ENCODE measurements around the gene FTCDNL1.

The FTCDNL1 gene

DNA sequence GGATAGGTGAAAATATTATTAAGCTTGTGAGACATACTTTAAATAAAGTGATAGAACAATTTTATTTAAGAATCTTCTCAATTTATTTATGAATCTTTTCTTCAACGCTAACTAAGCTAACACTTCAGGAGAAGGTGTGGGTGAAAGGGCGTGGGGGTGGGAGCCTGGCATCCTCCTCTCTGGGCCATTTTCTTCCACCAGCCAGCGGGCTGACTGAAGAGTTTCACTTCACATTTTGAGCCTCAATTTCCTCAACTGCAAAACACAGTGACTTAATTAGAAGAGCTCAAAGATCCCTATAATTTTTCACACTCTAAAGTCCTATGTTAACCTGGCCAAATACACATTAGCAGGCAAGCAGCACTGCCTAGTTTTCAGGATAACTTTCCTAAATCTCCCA lies 94.8 kb downstream of the FTCDNL1 start:
- no peak overlapping the region for H3K4me3 ChIP-seq (ENCODE audit: low read length)
- TF ChIP-seq ZNF274 (IDR thresholded peaks at IDR 0.05; ENCODE audit: low read depth, low read length), result no peak

GRCh38 chr2:199754766-199755165 lies 96.2 kb downstream of the FTCDNL1 start:
- TF ChIP-seq ZNF274 (IDR thresholded peaks at IDR 0.05; ENCODE audit: low read depth, low read length), result no peak
- H3K4me3 ChIP-seq (ENCODE audit: low read length), result no peak overlapping the region

DNA sequence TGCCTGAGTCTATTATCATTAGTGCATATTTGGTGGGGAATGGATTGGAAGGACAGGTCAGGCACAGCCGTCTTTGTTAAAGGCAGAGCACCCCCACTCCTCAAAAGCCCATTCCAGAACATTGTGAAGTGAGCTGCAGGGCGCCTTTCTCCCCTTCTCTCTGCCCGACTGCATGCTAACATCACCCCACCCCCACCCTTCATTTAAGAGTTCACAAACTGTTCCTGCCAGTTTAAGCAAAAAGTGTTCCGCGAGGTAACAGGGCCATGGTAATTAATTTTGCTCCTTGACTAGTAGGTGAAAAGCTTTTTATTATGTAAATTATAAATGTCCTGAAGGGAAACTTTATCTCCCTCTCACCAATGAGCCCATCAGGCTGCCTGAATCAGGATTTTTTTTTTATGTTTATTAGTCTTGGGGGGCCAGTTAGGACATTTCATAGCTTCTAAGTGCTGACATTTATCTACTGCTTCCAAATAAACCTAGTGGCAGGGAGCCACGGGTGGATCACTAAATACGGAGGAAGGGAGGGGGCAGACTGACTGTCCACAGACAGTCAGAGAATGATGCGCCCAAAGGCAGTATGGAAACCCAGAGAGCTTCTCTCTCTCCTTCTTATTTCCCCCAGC lies 99.4 kb downstream of the FTCDNL1 start:
- H3K4me3 ChIP-seq (ENCODE audit: low read length), result no peak overlapping the region
- TF ChIP-seq ZNF274 (IDR thresholded peaks at IDR 0.05; ENCODE audit: low read depth, low read length), result no peak

GRCh38 chr2:199749571-199749970 lies 101.4 kb downstream of the FTCDNL1 start:
- H3K4me3 ChIP-seq (ENCODE audit: low read length), result no peak overlapping the region
- TF ChIP-seq ZNF274 (IDR thresholded peaks at IDR 0.05; ENCODE audit: low read depth, low read length), result no peak

- TF ChIP-seq ZNF274 (IDR thresholded peaks at IDR 0.05; ENCODE audit: low read depth, low read length), result no peak
- no peak overlapping the region for H3K4me3 ChIP-seq (ENCODE audit: low read length)
Measured at GRCh38 chr2:199744724-199745123, 106.3 kb downstream of the FTCDNL1 start.

DNA sequence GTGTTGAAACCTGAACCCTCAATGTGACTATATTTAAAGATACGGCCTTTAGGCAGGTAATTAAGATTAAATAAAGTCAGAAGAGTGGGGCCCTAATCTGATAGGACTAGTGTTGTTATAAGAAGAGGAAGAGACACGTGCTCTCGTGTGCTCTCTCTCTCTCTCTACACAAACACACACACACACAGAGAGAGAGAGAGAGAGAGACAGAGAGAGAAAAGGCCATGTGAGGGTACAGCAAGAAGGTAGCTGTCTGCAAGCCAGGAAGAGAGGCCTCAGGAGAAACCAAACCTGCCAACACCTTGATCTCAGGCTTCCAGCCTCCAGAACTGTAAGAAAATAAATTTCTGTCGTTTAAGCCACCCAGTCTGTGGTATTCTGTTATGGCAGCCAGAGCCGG lies 106.7 kb downstream of the FTCDNL1 start:
- no peak overlapping the region for H3K4me3 ChIP-seq (ENCODE audit: low read length)
- TF ChIP-seq ZNF274 (IDR thresholded peaks at IDR 0.05; ENCODE audit: low read depth, low read length), result no peak

DNA sequence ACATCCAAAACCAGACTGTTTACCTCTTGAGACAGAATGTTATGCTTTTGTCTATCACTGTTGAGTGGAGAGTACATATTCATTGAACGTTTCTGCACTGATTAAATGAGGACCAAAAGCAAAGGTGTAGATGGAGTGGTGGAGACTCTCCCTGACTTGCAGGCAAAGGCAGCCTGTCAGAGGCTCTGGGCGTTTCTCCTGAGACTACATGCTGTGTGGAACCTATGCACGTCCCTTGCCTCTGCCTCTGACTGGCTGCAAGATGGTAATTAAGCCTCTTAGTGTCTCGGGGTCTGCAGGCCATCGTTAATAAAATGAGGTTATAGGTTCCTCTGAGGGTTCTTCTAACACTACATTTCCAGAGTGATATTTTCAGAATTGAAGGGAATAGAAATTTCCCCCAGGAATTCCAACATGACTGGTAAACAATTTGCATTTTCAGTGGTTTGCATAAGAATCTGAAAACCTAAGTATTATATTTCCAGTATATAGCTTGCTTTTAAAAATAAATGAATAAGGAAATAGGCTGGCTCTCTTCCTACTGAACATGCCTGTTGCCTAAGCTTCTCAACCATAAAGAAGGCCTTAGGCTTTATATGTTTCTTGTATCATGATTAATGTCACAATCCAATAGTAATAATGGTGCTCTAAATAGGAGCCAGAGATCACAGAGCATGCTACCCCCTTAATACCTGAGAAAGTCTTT lies 107.4 kb downstream of the FTCDNL1 start:
- no peak overlapping the region for H3K4me3 ChIP-seq (ENCODE audit: low read length)
- TF ChIP-seq ZNF274 (IDR thresholded peaks at IDR 0.05; ENCODE audit: low read depth, low read length), result no peak

DNA sequence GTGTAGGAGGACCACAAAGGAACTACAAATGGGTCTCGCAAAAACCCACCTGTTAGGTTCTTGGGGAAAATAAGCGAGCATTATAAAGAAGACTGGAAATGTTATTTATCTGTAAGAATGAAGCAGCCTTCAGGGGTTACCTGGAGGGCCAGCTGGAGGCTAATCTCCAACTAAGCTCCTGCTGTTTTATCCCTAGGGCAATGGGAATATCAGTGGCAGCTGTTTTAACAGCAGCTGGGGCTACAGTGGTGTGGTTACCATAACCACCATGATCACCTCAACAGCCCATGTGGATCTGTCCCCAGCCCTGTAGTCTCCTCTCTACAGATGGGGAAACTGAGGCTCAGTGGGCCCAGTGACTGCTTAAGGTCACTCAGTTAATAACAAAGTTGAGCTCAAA lies 108.1 kb downstream of the FTCDNL1 start:
- no peak for TF ChIP-seq ZNF274 (IDR thresholded peaks at IDR 0.05; ENCODE audit: low read depth, low read length)

GRCh38 chr2:199740111-199740428 lies 110.9 kb downstream of the FTCDNL1 start:
- TF ChIP-seq ZNF274 (IDR thresholded peaks at IDR 0.05; ENCODE audit: low read depth, low read length), result no peak
- H3K4me3 ChIP-seq (ENCODE audit: low read length), result no peak overlapping the region

More for the DNA sequence above, 108.1 kb downstream of the FTCDNL1 start:
- no peak overlapping the region for H3K4me3 ChIP-seq (ENCODE audit: low read length)

- no peak overlapping the region for H3K4me3 ChIP-seq (ENCODE audit: low read length)
- TF ChIP-seq ZNF274 (IDR thresholded peaks at IDR 0.05; ENCODE audit: low read depth, low read length), result no peak
Measured at GRCh38 chr2:199739413-199740110, 111.4 kb downstream of the FTCDNL1 start.

- no peak for TF ChIP-seq ZNF274 (IDR thresholded peaks at IDR 0.05; ENCODE audit: low read depth, low read length)
- no peak overlapping the region for H3K4me3 ChIP-seq (ENCODE audit: low read length)
Measured at GRCh38 chr2:199738727-199739412, 112.1 kb downstream of the FTCDNL1 start.

GRCh38 chr2:199734651-199735050 lies 116.3 kb downstream of the FTCDNL1 start:
- no peak overlapping the region for H3K4me3 ChIP-seq (ENCODE audit: low read length)
- no peak for TF ChIP-seq ZNF274 (IDR thresholded peaks at IDR 0.05; ENCODE audit: low read depth, low read length)

DNA sequence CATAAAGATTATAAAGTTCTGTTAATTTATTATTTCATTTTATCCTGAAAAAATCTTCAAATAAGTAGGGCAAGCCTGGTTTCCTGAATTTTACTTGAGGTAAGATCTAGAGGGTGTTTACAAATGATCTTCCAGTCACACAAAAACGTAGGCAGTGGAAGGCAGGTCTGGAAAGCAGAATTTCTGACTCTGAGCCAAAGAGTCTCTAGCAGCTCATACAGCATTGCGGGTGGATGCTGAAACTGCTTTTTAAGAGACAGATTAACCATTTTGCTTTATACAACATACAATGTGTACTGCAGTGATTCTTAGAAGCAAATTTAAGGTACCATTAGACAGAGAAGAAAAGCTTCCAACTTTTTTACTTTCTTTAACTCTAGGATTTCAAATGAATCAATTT lies 117.0 kb downstream of the FTCDNL1 start:
- H3K4me3 ChIP-seq (ENCODE audit: low read length), result no peak overlapping the region
- TF ChIP-seq ZNF274 (IDR thresholded peaks at IDR 0.05; ENCODE audit: low read depth, low read length), result no peak

GRCh38 chr2:199727801-199728200 lies 123.2 kb downstream of the FTCDNL1 start:
- no peak overlapping the region for H3K4me3 ChIP-seq (ENCODE audit: low read length)
- no peak for TF ChIP-seq ZNF274 (IDR thresholded peaks at IDR 0.05; ENCODE audit: low read depth, low read length)

GRCh38 chr2:199727306-199727705 lies 123.7 kb downstream of the FTCDNL1 start:
- no peak for TF ChIP-seq ZNF274 (IDR thresholded peaks at IDR 0.05; ENCODE audit: low read depth, low read length)
- H3K4me3 ChIP-seq (ENCODE audit: low read length), result no peak overlapping the region
